Mammary epithelial cell (primary cell): ENCODE data around the gene GRIN2A.

Source experiments
- CTCF ChIP-seq, 2 donors: IDR thresholded peaks in 1 of 2; conservative IDR thresholded peaks in 1 of 2; 2 replicates each; pipeline ENCODE4 v1.5.1; 2011 to 2012; ENCODE audit warnings: inconsistent platforms in 2 of 2, low read length in 2 of 2, mild to moderate bottlenecking in 2 of 2, control low read depth in 1 of 2, low read depth in 1 of 2; ENCODE audit not compliant: insufficient read depth in 1 of 2; ENCODE audit errors: extremely low read depth in 1 of 2
- EZH2 ChIP-seq: IDR thresholded peaks from 2 replicates; pipeline ENCODE4 v1.6.1; 2012; ENCODE audit warnings: low read length, inconsistent platforms, borderline replicate concordance

- TF ChIP-seq CTCF (conservative IDR thresholded peaks at IDR 0.05 in 1 of 2, IDR thresholded peaks at IDR 0.05 in 1 of 2; ENCODE audit: extremely low read depth in 1 of 2, insufficient read depth in 1 of 2, low read depth in 1 of 2, low read length in 2 of 2) = no peak
- no peak for TF ChIP-seq EZH2
Observed at GRCh38 chr16:9907752-9908151, 274.5 kb downstream of the GRIN2A start.
